PC-9 (cell line): ENCODE results near the gene ATP5F1A. TPM values are rescaled to one million over a fixed set of nuclear protein-coding genes. Genes with fewer than 3 reads are reported as not detected.

Source experiments
- BruUV-seq: library from RNA; stranded (reverse); fragments of 400-500 nt; replicated peaks from 2 replicates; lab custom pipeline; 2021; lab: Mats Ljungman, UMichigan
- CTCF ChIA-PET: fragments of 300-600 bp; sonication (Branson Sonifier 250); formaldehyde crosslinking; loops from one replicate; lab custom pipeline; 2022; ENCODE audit warnings: antibody characterized with exemption; lab: Charles Lee
- POLR2A ChIA-PET: fragments of 300-600 bp; sonication (Branson Sonifier 250); formaldehyde crosslinking; loops from one replicate; lab custom pipeline; 2022; ENCODE audit warnings: antibody characterized with exemption; ENCODE audit not compliant: unreplicated experiment; lab: Charles Lee
- DNase-seq, 2 experiments: peaks; one replicate each; pipeline versions ENCODE4 v3.0.0 to v3.0.0-alpha.2; 2015 to 2022; ENCODE audit warnings: mixed read lengths in 1 of 2
- H2AFZ ChIP-seq: fragments of 200-600 bp; sonication (generic); 2 replicates; pipeline ENCODE4 v1.8.1; 2017; ENCODE audit warnings: antibody characterized with exemption
- H3F3A ChIP-seq: fragments of 200-600 bp; sonication (generic); 2 replicates; pipeline ENCODE4 v1.8.1; 2017; ENCODE audit warnings: antibody characterized with exemption, mild to moderate bottlenecking, low read depth; ENCODE audit not compliant: insufficient read depth
- H3K27ac ChIP-seq: fragments of 200-600 bp; sonication (generic); 2 replicates; pipeline ENCODE4 v1.6.1; 2016; ENCODE audit warnings: mixed run types
- H3K27me3 ChIP-seq: fragments of 200-600 bp; sonication (generic); 2 replicates; pipeline ENCODE4 v1.6.1; 2016; ENCODE audit warnings: low read depth, mixed run types; ENCODE audit not compliant: insufficient read depth
- H3K36me3 ChIP-seq: fragments of 200-600 bp; sonication (generic); 2 replicates; pipeline ENCODE4 v1.6.1; 2016; ENCODE audit warnings: low read depth, mixed run types
- H3K4me1 ChIP-seq: fragments of 200-600 bp; sonication (generic); replicated peaks from 2 replicates; pipeline ENCODE4 v1.6.1; 2016; ENCODE audit warnings: mixed run types; ENCODE audit not compliant: insufficient read depth
- H3K4me2 ChIP-seq: fragments of 200-600 bp; sonication (generic); 2 replicates; pipeline ENCODE4 v1.6.1; 2017; ENCODE audit warnings: mixed run types
- H3K4me3 ChIP-seq: fragments of 200-600 bp; sonication (generic); 2 replicates; pipeline ENCODE4 v1.6.1; 2016; ENCODE audit warnings: mixed run types
- H3K79me2 ChIP-seq: fragments of 200-600 bp; sonication (generic); 2 replicates; pipeline ENCODE4 v1.6.1; 2017; ENCODE audit warnings: low read depth, mixed run types
- H3K9me2 ChIP-seq: fragments of 200-600 bp; sonication (generic); 2 replicates; pipeline ENCODE4 v1.8.1; 2017; ENCODE audit warnings: mild to moderate bottlenecking; ENCODE audit not compliant: insufficient read depth
- H3K9me3 ChIP-seq: fragments of 200-600 bp; sonication (generic); 2 replicates; pipeline ENCODE4 v1.8.1; 2016; ENCODE audit warnings: low read depth; ENCODE audit not compliant: insufficient read depth
- H4K20me1 ChIP-seq: fragments of 200-600 bp; sonication (generic); 2 replicates; pipeline ENCODE4 v1.8.1; 2017; ENCODE audit not compliant: insufficient read depth
- CTCF ChIP-seq: fragments of 200-600 bp; sonication (generic); conservative IDR thresholded peaks from 2 replicates; pipeline ENCODE4 v1.6.1; 2017; ENCODE audit warnings: mixed run types, antibody characterized with exemption, mild to moderate bottlenecking, moderate library complexity
- EZH2 ChIP-seq: fragments of 200-600 bp; sonication (generic); IDR thresholded peaks from 2 replicates; pipeline ENCODE4 v1.8.0; 2017; ENCODE audit warnings: antibody characterized with exemption, low read depth
- intact Hi-C: fragments of 100-400 bp; cut with micrococcal nuclease; formaldehyde crosslinking; loops from one replicate; pipeline ENCODE4 v1.10.0; 2022; ENCODE audit not compliant: unreplicated experiment
- total RNA-seq: library from RNA; stranded (reverse); gene quantifications from 2 replicates; pipeline ENCODE4 v1.2.3, GENCODE V29; 2021

Gene ATP5F1A
- total RNA-seq, 1 experiment from 2014 or later: 232 TPM

- H3K27ac ChIP-seq: no peak overlapping the region
- no peaks in the 10 kb centered on the region for H3K9me3 ChIP-seq
- H3F3A ChIP-seq: 0 out of 2 replicates have a peak, but pooled peaks cover 8% of the 10 kb centered on the region
- H2AFZ ChIP-seq: no peak overlapping the region
- ChIA-PET CTCF (no interaction called here), POLR2A (no interaction called here)
- intact Hi-C loops: no loop called here
- no peaks in the 10 kb centered on the region for H3K9me2 ChIP-seq
- no peaks in the 10 kb centered on the region for H3K27me3 ChIP-seq
- no peak for TF ChIP-seq EZH2
- TF ChIP-seq CTCF: no peak
- H3K36me3 ChIP-seq: no peaks in the 10 kb centered on the region
- H3K4me1 ChIP-seq: no peaks in the 10 kb centered on the region
- H3K4me2 ChIP-seq: no peak overlapping the region
- DNase-seq: peak; percentile 2 to 69
- no TSS peak for BruUV-seq
- H4K20me1 ChIP-seq: no peaks in the 10 kb centered on the region
- no peaks in the 10 kb centered on the region for H3K79me2 ChIP-seq
- no peak overlapping the region for H3K4me3 ChIP-seq
Observed at GRCh38 chr18:46042571-46043123, 55.4 kb downstream of the ATP5F1A start.

DNA sequence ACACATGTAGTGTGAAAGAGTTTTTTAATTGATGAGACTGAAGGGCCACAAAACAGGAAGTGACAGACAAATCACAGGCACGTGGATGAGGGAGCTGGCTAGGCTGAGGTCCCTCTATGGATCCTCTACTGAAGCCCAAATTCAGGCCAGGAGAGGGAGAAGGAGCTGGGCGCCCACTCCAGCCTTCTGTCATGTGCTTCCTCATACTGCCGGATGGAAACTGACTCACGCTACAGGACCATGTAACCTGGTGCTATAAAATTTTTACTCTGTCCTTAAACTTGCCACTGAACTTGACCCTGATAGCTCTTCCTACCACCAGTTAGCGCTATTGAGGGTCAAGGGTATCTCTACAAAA lies 57.4 kb downstream of the ATP5F1A start:
- DNase-seq: no peak
- intact Hi-C loops: no loop called here
- BruUV-seq: no TSS peak
- Histone ChIP-seq H3K27ac (no peak overlapping the region), H2AFZ (no peak overlapping the region), H3K9me3 (no peaks in the 10 kb centered on the region), H3K9me2 (no peaks in the 10 kb centered on the region), H4K20me1 (no peaks in the 10 kb centered on the region), H3K79me2 (no peaks in the 10 kb centered on the region), H3K4me1 (no peaks in the 10 kb centered on the region), H3K4me2 (no peak overlapping the region), H3K36me3 (no peaks in the 10 kb centered on the region), H3K27me3 (no peaks in the 10 kb centered on the region), H3F3A (0 out of 2 replicates have a peak, but pooled peaks cover 8% of the 10 kb centered on the region), H3K4me3 (no peak overlapping the region)
- ChIA-PET POLR2A (no interaction called here), CTCF (no interaction called here)
- TF ChIP-seq EZH2 (no peak), CTCF (no peak)

GRCh38 chr18:46040033-46040746 lies 57.9 kb downstream of the ATP5F1A start:
- DNase-seq: no peak
- Histone ChIP-seq H3K4me3 (no peak overlapping the region), H3K36me3 (no peaks in the 10 kb centered on the region), H3K9me3 (no peaks in the 10 kb centered on the region), H3K27ac (no peak overlapping the region), H3K4me1 (no peaks in the 10 kb centered on the region), H2AFZ (no peak overlapping the region), H3K9me2 (no peaks in the 10 kb centered on the region), H3K27me3 (no peaks in the 10 kb centered on the region), H3F3A (0 out of 2 replicates have a peak, but pooled peaks cover 8% of the 10 kb centered on the region), H4K20me1 (no peaks in the 10 kb centered on the region), H3K4me2 (no peak overlapping the region), H3K79me2 (no peaks in the 10 kb centered on the region)
- TF ChIP-seq CTCF: no peak
- TF ChIP-seq EZH2: no peak
- ChIA-PET CTCF (no interaction called here), POLR2A (no interaction called here)
- intact Hi-C loops: no loop called here
- BruUV-seq: no TSS peak
